ENCODE results near the gene VAPB.

GRCh38 chr20:58389968-58390658 lies 1.1 kb downstream of the VAPB start:
- TF ChIP-seq CTCF (IDR thresholded peaks at IDR 0.05) = no peak
- no peak for TF ChIP-seq POLR2A (IDR thresholded peaks at IDR 0.05)

Data from vagina (tissue), 2 donors.